Measurements from ENCODE around the gene ARID1A. TPM values are rescaled to one million over a fixed set of nuclear protein-coding genes. Genes with fewer than 3 reads are reported as not detected.

Gene ARID1A
- total and polyA plus RNA-seq, 9 of the 15 experiments (the other 6 are each of a cell fraction or from before 2014, with no cell fraction given) = 8.3 to 88.3 (median 22.5) TPM

- peaks cover 4% of the 10 kb centered on the region for H3K36me3 ChIP-seq (ENCODE audit: control insufficient read depth, insufficient read depth, low read length)
- WGBS (ENCODE audit: insufficient coverage, low coverage, missing lambda C conversion rate) = 6% methylated on average over 10 of the region's 10 CpGs
- intact Hi-C loops (cut with micrococcal nuclease) = loop anchor here (1.0 to 5.0 kb wide), 3 partner anchors 66 to 301 kb away; no protein-coding TSS in a partner anchor
- in situ Hi-C loops (cut with MboI) = no loop called here
- H3K79me2 ChIP-seq (ENCODE audit: control insufficient read depth, insufficient read depth, low read length) = peaks cover 53% of the 10 kb centered on the region
- peak overlapping the region; percentile 66 for H3K4me3 ChIP-seq
- peaks cover 55 to 78% of the 10 kb centered on the region in 2 experiments for H3K4me1 ChIP-seq (replicated peaks in 1 of 2; ENCODE audit: control insufficient read depth in 2 of 2, insufficient read depth in 2 of 2, low read length in 2 of 2)
- no peak for FAIRE-seq
- H4K20me1 ChIP-seq (replicated peaks; ENCODE audit: control insufficient read depth, insufficient read depth, low read length) = no peaks in the 10 kb centered on the region
- CTCF ChIA-PET (ENCODE audit: low intra/inter-chr PET ratio) = interaction anchor here (0.6 to 5.0 kb wide), 6 partner anchors 18 to 288 kb away, joined by 3 to 80 read pairs (median 4); no protein-coding TSS in a partner anchor
- no peaks in the 10 kb centered on the region for H3K9me1 ChIP-seq (ENCODE audit: control insufficient read depth, insufficient read depth, low read length)
- H3K9me3 ChIP-seq (replicated peaks; ENCODE audit: control insufficient read depth, insufficient read depth, low read depth, low read length) = no peaks in the 10 kb centered on the region
- peak overlapping the region; percentile 94 for H2AFZ ChIP-seq (ENCODE audit: low read depth, low read length)
- POLR2A ChIA-PET = interaction anchor here (0.9 to 9.2 kb wide), 25 partner anchors 10 to 288 kb away, joined by 3 to 112 read pairs (median 7); partner anchors contain the start of gene ARID1A
- H3K27ac ChIP-seq (ENCODE audit: extremely low read depth, low read depth, low read length) = peak overlapping the region; percentile 98
- peak overlapping the region; percentile 97 to 98 for H3K9ac ChIP-seq (ENCODE audit: insufficient read depth in 1 of 2, low read depth in 2 of 2, low read length in 2 of 2)
- H3K4me2 ChIP-seq (ENCODE audit: insufficient read depth, low read length) = peak overlapping the region; percentile 96
- BruUV-seq (replicated peaks) = no TSS peak
- ATAC-seq = no peak
- DNase-seq (ENCODE audit: extremely low read depth in 1 of 4, low spot score in 3 of 4) = no peak
- no peaks in the 10 kb centered on the region for H3K27me3 ChIP-seq (ENCODE audit: control insufficient read depth in 2 of 2, insufficient read depth in 2 of 2, low read length in 2 of 2)
- TF ChIP-seq ZNF3 (CRISPR knock-in tag; IDR thresholded peaks at IDR 0.05) (no peak), CREB1 (IDR thresholded peaks at IDR 0.05) (no peak), CREB1 (CRISPR knock-in tag; IDR thresholded peaks at IDR 0.05) (peak; percentile 56), KAT7 (CRISPR knock-in tag; IDR thresholded peaks at IDR 0.05; ENCODE audit: borderline replicate concordance) (0 out of 2 replicates have a peak, but pooled peaks have one; percentile 60), ESRRA (IDR thresholded peaks at IDR 0.05; ENCODE audit: borderline replicate concordance, low read depth) (peak; percentile 79), TEAD1 (CRISPR knock-in tag; IDR thresholded peaks at IDR 0.05) (0 out of 4 replicates have a peak, but pooled peaks of 1 of the 2 experiments have one; percentile 26), ID3 (CRISPR knock-in tag; IDR thresholded peaks at IDR 0.05) (no peak), ID3 (tag; IDR thresholded peaks at IDR 0.05) (no peak), ZNF75A (CRISPR knock-in tag; IDR thresholded peaks at IDR 0.05) (no peak), HDAC8 (tag; IDR thresholded peaks at IDR 0.05) (no peak), POLR3G (IDR thresholded peaks at IDR 0.05; ENCODE audit: extremely low read depth, insufficient read length, insufficient replicate concordance) (no peak), RBM25 (IDR thresholded peaks at IDR 0.05; ENCODE audit: low read depth, low read length, severe bottlenecking) (peak; percentile 61), ARID3B (CRISPR knock-in tag; IDR thresholded peaks at IDR 0.05; ENCODE audit: borderline replicate concordance) (no peak), SAP30 (IDR thresholded peaks at IDR 0.05; ENCODE audit: borderline replicate concordance, insufficient read depth, low read depth, low read length, poor library complexity, severe bottlenecking) (no peak), EP300 (IDR thresholded peaks at IDR 0.05; ENCODE audit: low read length) (no peak), SMARCA5 (IDR thresholded peaks at IDR 0.05) (0 out of 2 replicates have a peak, but pooled peaks have one; percentile 10), E2F4 (CRISPR knock-in tag; IDR thresholded peaks at IDR 0.05; ENCODE audit: low read depth) (0 out of 2 replicates have a peak, but pooled peaks have one; percentile 55), CC2D1A (IDR thresholded peaks at IDR 0.05) (no peak), STAG1 (CRISPR knock-in tag; IDR thresholded peaks at IDR 0.05; ENCODE audit: borderline replicate concordance) (0 out of 2 replicates have a peak, but pooled peaks have one; percentile 1), SAFB2 (IDR thresholded peaks at IDR 0.05; ENCODE audit: borderline replicate concordance, low read depth, low read length, severe bottlenecking) (no peak), HDAC3 (IDR thresholded peaks at IDR 0.05; ENCODE audit: borderline replicate concordance, partially characterized antibody) (no peak)
These were observed 92.6 kb downstream of the ARID1A start for GRCh38 chr1:26788515-26788785.

Data from K562 (cell line).